ENCODE measurements around the gene CCDC93. TPM values are rescaled to one million over a fixed set of nuclear protein-coding genes. Genes with fewer than 3 reads are reported as not detected.

CCDC93 gene
- total RNA-seq, 2 experiments from 2014 or later = 62.2 to 64.5 TPM

DNA sequence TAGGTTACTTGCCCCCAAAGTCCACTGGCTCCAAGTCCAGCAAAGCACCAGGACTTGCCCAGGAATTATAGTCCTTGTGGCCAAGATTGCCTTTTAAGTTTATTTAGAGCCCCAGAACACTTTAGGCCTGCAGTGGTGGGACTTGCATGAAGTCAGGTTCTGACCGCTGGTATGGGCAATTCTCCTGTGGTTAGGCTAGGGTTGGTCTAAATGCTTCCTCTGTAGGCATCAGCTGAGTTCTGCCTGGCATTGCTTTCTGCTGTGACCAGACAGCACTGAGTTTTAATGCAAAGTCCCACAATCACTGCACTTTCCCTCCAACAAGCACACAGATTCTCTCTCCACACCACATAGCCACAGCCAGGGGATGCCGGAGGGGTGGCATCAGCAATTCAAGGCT is 134.9 kb downstream of the CCDC93 start:
- peaks cover 44% of the 10 kb centered on the region for H3K27me3 Mint-ChIP-seq

DNA sequence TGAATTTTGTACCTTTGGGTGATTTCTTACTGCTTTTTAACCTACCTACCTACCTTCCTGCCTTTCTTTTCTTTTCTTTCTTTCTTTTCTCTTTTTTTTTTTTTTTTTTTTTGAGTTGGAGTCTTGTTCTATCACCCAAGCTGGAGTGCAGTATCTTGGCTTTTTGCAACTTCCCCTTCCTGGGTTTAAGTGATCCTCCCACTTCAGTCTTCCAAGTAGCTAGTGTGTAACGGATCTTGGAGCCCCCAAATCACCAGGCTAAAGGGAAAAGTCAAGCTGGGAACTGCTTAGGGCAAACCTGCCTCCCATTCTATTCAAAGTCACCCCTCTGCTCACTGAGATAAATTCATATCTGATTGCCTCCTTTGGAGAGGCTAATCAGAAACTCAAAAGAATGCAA is 138.1 kb downstream of the CCDC93 start:
- no peak overlapping the region for H3K27ac Mint-ChIP-seq

More for the DNA sequence above, 134.9 kb downstream of the CCDC93 start:
- Mint-ChIP-seq H3K9me3 (peaks cover 4% of the 10 kb centered on the region), H3K36me3 (ENCODE audit: low read depth) (no peaks in the 10 kb centered on the region), H3K4me3 (no peak overlapping the region), H3K4me1 (ENCODE audit: low read depth) (no peaks in the 10 kb centered on the region), H3K27ac (no peak overlapping the region)
- H3K4me1 ChIP-seq (ENCODE audit: insufficient read depth, low read length) = no peaks in the 10 kb centered on the region
- no peak for DNase-seq
- peaks cover 0 to 5% of the 10 kb centered on the region in 2 experiments for H3K9me3 ChIP-seq (ENCODE audit: control insufficient read depth in 1 of 2, insufficient read depth in 1 of 2, low read length in 2 of 2)
- ATAC-seq (ENCODE audit: poor library complexity) = no peak
- intact Hi-C loops (cut with DNase I, micrococcal nuclease) = no loop called here
- no peaks in the 10 kb centered on the region for H3K36me3 ChIP-seq (ENCODE audit: insufficient read depth, low read length)
- peaks cover 0 to 7% of the 10 kb centered on the region in 2 experiments for H3K27me3 ChIP-seq (ENCODE audit: control insufficient read depth in 1 of 2, insufficient read depth in 2 of 2, low read length in 2 of 2)
- ChIA-PET CTCF (no interaction called here), POLR2A (no interaction called here)
- TF ChIP-seq, protein P1, sequence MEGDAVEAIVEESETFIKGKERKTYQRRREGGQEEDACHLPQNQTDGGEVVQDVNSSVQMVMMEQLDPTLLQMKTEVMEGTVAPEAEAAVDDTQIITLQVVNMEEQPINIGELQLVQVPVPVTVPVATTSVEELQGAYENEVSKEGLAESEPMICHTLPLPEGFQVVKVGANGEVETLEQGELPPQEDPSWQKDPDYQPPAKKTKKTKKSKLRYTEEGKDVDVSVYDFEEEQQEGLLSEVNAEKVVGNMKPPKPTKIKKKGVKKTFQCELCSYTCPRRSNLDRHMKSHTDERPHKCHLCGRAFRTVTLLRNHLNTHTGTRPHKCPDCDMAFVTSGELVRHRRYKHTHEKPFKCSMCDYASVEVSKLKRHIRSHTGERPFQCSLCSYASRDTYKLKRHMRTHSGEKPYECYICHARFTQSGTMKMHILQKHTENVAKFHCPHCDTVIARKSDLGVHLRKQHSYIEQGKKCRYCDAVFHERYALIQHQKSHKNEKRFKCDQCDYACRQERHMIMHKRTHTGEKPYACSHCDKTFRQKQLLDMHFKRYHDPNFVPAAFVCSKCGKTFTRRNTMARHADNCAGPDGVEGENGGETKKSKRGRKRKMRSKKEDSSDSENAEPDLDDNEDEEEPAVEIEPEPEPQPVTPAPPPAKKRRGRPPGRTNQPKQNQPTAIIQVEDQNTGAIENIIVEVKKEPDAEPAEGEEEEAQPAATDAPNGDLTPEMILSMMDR (IDR thresholded peaks at IDR 0.05) = no peak
- H3K4me3 ChIP-seq (ENCODE audit: low read length) = no peak overlapping the region
- no peak overlapping the region for H3K27ac ChIP-seq (ENCODE audit: low read depth in 1 of 2, low read length in 2 of 2)

More for the DNA sequence above, 138.1 kb downstream of the CCDC93 start:
- peaks cover 40% of the 10 kb centered on the region for H3K27me3 Mint-ChIP-seq
- H3K4me1 Mint-ChIP-seq (ENCODE audit: low read depth) = no peaks in the 10 kb centered on the region
- ATAC-seq (ENCODE audit: poor library complexity) = no peak
- H3K36me3 Mint-ChIP-seq (ENCODE audit: low read depth) = no peaks in the 10 kb centered on the region
- POLR2A ChIA-PET = no interaction called here
- CTCF ChIA-PET = interaction anchor here (1.5 kb wide), 1 partner anchor 13 kb away, joined by 3 read pairs; no protein-coding TSS in a partner anchor
- no peaks in the 10 kb centered on the region for H3K4me1 ChIP-seq (ENCODE audit: insufficient read depth, low read length)
- peaks cover 4% of the 10 kb centered on the region for H3K9me3 Mint-ChIP-seq
- H3K36me3 ChIP-seq (ENCODE audit: insufficient read depth, low read length) = no peaks in the 10 kb centered on the region
- H3K4me3 ChIP-seq (ENCODE audit: low read length) = no peak overlapping the region
- peaks cover 0 to 5% of the 10 kb centered on the region in 2 experiments for H3K9me3 ChIP-seq (ENCODE audit: control insufficient read depth in 1 of 2, insufficient read depth in 1 of 2, low read length in 2 of 2)
- intact Hi-C loops (cut with DNase I, micrococcal nuclease) = no loop called here
- peaks cover 0 to 7% of the 10 kb centered on the region in 2 experiments for H3K27me3 ChIP-seq (ENCODE audit: control insufficient read depth in 1 of 2, insufficient read depth in 2 of 2, low read length in 2 of 2)
- no peak overlapping the region for H3K4me3 Mint-ChIP-seq
- no peak overlapping the region for H3K27ac ChIP-seq (ENCODE audit: low read depth in 1 of 2, low read length in 2 of 2)
- DNase-seq = no peak
- TF ChIP-seq, protein P1 (IDR thresholded peaks at IDR 0.05) = no peak

Other genes with a start within 250 kb of the CCDC93 start
- 100 to 1,000 TPM; 172 to 177 TPM for gene DDX18, start 199.4 kb downstream of the CCDC93 start, total RNA-seq
- 1 to 10 TPM; 7.3 to 7.7 TPM for gene INSIG2, start 74.4 kb upstream of the CCDC93 start, total RNA-seq

Data from CD4-positive, alpha-beta T cell (primary cell).